Stomach (tissue), 9 donors: Measurements from ENCODE around the gene SERPINB1. TPM values are rescaled to one million over a fixed set of nuclear protein-coding genes. Genes with fewer than 3 reads are reported as not detected.
"Not testable (repeated sequence)": the region's sequence is repeated elsewhere in the genome, so short reads cannot be mapped to it uniquely, and the experiment has no call there.

Source experiments
- DNase-seq, 2 donors: peaks; one replicate each; pipeline versions ENCODE4 v3.0.0 to v3.0.0-alpha.2; 2013 to 2019
- H3K27ac ChIP-seq, 5 donors: fragments of 200-600 bp in 4 of 5; sonication (generic) in 4 of 5; one replicate each; pipeline ENCODE4 v1.5.1; 2013 to 2019; ENCODE audit warnings: mild to moderate bottlenecking in 1 of 5, moderate library complexity in 1 of 5
- H3K27me3 ChIP-seq, 3 donors: fragments of 200-600 bp; sonication (generic); one replicate each; pipeline ENCODE4 v1.5.1; 2017 to 2019; ENCODE audit warnings: mixed run types in 1 of 3
- H3K36me3 ChIP-seq, 4 donors: fragments of 200-600 bp; sonication (generic); 1 replicate in 3 of 4; 2 replicates in 1 of 4; pipeline ENCODE4 v1.5.1; 2016 to 2019
- H3K4me1 ChIP-seq, 4 donors: fragments of 200-600 bp; sonication (generic); one replicate each; pipeline ENCODE4 v1.5.1; 2016 to 2019
- H3K4me3 ChIP-seq, 4 donors: fragments of 200-600 bp; sonication (generic) in 3 of 4; one replicate each; pipeline ENCODE4 v1.5.1; 2016 to 2019; ENCODE audit warnings: mild to moderate bottlenecking in 1 of 4
- H3K9me3 ChIP-seq, 4 donors: fragments of 200-600 bp; sonication (generic); one replicate each; pipeline ENCODE4 v1.5.1; 2016 to 2019
- EP300 ChIP-seq: sonication (generic); formaldehyde crosslinking; IDR thresholded peaks from one replicate; pipeline ENCODE4 v1.6.1; 2017; ENCODE audit warnings: antibody characterized with exemption
- POLR2A ChIP-seq, 4 donors: fragments of 450-650 bp; IDR thresholded peaks; one replicate each; pipeline ENCODE4 v1.6.1; 2016; ENCODE audit warnings: antibody characterized with exemption in 4 of 4, control low read depth in 2 of 4, mild to moderate bottlenecking in 1 of 4, moderate library complexity in 1 of 4
- POLR2AphosphoS5 ChIP-seq, 3 donors: sonication (generic); formaldehyde crosslinking; IDR thresholded peaks; one replicate each; pipeline ENCODE4 v1.6.1; 2016; ENCODE audit warnings: antibody characterized with exemption in 3 of 3
- WGBS, 5 donors: extraction: QIAGEN DNeasy Blood & Tissue Kit in 3 of 5; methylation state at CpG; one replicate each; pipeline versions ENCODE4 v1.1.5 to v1.1.7; 2013 to 2018; 5-methylcytosine and 5-hydroxymethylcytosine counted together
- intact Hi-C: fragments of 100-400 bp; cut with DNase I; formaldehyde crosslinking; loops from one replicate; pipeline ENCODE4 v1.15.1; 2023; ENCODE audit warnings: low total_unique reads
- polyA plus RNA-seq, 3 donors: library from polyadenylated mRNA; stranded (reverse); fragments of 200-250 nt; gene quantifications; one replicate each; pipeline ENCODE4 v1.2.3, GENCODE V29; 2013
- total RNA-seq, 5 donors: library from RNA; depleted of rRNA; stranded (reverse); fragments of >200 nt; gene quantifications; one replicate each; pipeline versions ENCODE4 v1.1.0 to v1.2.3, GENCODE V29; 2014 to 2016
- TF ChIP-seq, protein P1 (sequence below), 7 experiments: fragments of 450-650 bp in 4 of 7; fragments of 200-600 bp in 3 of 7; sonication (generic) in 3 of 7; IDR thresholded peaks; one replicate each; pipeline ENCODE4 v1.5.1; 2016 to 2019; ENCODE audit warnings: antibody characterized with exemption in 7 of 7, control low read depth in 2 of 7, mild to moderate bottlenecking in 1 of 7
- donor health status: healthy with polysubstance abuse.
- donor health status: Bipolar disorder and iron deficiency.
- donor health status: healthy.

The SERPINB1 gene
- total and polyA plus RNA-seq, 8 donors = 10.3 to 146 (median 102) TPM

DNA sequence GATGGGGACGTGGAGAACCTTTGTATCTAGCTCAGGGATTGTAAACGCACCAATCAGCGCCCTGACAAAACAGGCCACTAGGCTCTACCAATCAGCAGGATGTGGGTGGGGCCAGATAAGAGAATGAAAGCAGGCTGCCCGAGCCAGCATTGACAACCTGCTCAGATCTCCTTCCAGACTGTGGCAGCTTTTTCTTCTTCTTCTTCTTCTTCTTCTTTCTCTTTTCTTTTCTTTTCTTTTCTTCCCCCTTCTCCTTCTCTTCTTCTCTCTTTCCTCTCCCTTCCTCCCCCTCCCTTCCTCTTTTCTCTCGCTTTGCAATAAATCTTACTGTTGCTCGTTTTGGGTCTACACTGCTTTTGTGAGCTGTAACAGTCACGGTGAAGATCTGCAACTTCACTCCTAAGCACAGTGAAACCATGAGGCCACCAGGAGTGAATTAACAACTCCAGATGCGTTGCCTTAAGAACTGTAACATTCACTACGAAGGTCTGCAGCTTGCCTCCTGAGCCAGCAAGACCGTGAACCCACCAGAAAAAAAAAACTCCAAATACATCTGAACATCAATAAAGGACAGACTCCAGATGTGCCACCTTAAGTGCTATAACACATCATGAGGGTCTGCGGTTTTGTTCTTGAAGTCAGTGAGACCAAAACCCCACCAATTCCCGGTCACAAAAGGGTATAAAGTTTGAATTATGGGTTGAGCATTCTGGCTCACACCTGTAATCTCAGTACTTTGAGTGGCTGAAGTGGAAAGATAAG lies 19.6 kb upstream of the SERPINB1 start:
- no peak overlapping the region for H3K4me3 ChIP-seq
- intact Hi-C loops = no loop called here
- H3K36me3 ChIP-seq = no peaks in the 10 kb centered on the region
- peaks cover 13 to 45% (median 24%) of the 10 kb centered on the region in 4 donors for H3K4me1 ChIP-seq
- H3K27ac ChIP-seq = peak overlapping the region in 1 of 5 donors; percentile 46
- TF ChIP-seq EP300 = no peak
- TF ChIP-seq, protein P1, sequence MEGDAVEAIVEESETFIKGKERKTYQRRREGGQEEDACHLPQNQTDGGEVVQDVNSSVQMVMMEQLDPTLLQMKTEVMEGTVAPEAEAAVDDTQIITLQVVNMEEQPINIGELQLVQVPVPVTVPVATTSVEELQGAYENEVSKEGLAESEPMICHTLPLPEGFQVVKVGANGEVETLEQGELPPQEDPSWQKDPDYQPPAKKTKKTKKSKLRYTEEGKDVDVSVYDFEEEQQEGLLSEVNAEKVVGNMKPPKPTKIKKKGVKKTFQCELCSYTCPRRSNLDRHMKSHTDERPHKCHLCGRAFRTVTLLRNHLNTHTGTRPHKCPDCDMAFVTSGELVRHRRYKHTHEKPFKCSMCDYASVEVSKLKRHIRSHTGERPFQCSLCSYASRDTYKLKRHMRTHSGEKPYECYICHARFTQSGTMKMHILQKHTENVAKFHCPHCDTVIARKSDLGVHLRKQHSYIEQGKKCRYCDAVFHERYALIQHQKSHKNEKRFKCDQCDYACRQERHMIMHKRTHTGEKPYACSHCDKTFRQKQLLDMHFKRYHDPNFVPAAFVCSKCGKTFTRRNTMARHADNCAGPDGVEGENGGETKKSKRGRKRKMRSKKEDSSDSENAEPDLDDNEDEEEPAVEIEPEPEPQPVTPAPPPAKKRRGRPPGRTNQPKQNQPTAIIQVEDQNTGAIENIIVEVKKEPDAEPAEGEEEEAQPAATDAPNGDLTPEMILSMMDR (IDR thresholded peaks at IDR 0.05) = no peak
- no peak for TF ChIP-seq POLR2AphosphoS5 (IDR thresholded peaks at IDR 0.05)
- no peak for TF ChIP-seq POLR2A (IDR thresholded peaks at IDR 0.05)
- no peaks in the 10 kb centered on the region for H3K27me3 ChIP-seq
- no peak for DNase-seq
- WGBS, 5 donors = 66 to 80% (median 74%) methylated on average over 9 to 12 of the region's 12 CpGs
- H3K9me3 ChIP-seq = no peaks in the 10 kb centered on the region

DNA sequence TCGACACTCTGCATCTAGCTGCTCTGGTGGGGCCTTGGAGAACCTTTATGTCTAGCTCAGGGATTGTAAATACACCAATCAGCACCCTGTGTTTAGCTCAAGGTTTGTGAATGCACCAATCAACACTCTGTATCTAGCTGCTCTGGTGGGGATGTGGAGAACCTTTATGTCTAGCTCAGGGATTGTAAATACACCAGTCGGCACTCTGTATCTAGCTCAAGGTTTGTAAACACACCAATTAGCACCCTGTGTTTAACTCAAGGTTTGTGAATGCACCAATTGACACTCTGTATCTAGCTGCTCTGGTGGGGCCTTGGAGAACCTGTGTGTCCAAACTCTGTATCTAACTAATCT lies 19.0 kb upstream of the SERPINB1 start:
- H3K4me3 ChIP-seq, H3K27ac ChIP-seq, H3K36me3 ChIP-seq, DNase-seq, intact Hi-C loops, H3K27me3 ChIP-seq, H3K9me3 ChIP-seq: not testable (repeated sequence)
- peaks cover 13 to 41% (median 22%) of the 10 kb centered on the region in 4 donors for H3K4me1 ChIP-seq
- WGBS, 5 donors = 68 to 87% (median 81%) methylated on average over 2 of the region's 2 CpGs

DNA sequence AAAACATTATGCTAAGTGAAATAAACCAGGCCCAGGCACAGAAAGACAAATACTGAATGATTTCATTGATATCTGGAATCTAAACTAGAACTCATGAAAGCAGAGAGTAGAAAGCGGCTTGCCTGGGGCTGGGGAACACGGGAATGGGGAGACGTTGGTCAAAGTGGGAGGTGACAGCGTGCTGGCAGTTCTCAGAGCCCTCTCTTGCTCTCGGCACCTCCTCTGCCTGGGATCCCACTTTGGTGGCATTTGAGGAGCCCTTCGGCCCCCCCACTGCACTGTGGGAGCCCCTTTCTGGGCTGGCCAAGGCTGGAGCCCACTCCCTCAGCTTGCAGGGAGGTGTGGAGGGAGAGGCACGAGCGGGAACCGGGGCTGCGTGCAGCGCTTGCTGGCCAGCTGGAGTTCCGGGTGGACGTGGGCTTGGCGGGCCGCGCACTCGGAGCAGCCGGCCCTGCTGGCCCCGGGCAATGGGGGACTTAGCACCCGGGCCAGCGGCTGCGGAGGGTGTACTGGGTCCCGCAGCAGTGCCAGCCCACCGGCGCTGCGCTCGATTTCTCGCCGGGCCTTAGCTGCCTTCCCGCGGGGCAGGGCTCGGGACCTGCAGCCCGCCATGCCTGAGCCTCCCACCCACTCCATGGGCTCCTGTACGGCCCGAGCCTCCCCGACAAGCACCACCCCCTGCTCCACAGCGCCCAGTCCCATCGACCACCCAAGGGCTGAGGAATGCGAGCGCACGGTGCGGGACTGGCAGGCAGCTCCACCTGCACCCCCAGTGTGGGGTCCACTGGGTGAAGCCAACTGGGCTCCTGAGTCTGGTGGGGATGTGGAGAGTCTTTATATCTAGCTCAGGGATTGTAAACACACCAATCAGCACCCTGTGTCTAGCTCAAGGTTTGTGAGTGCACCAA lies 18.4 kb upstream of the SERPINB1 start:
- 96 to 97% (median 96%) methylated on average over 11 to 42 of the region's 42 CpGs for WGBS, 5 donors

DNA sequence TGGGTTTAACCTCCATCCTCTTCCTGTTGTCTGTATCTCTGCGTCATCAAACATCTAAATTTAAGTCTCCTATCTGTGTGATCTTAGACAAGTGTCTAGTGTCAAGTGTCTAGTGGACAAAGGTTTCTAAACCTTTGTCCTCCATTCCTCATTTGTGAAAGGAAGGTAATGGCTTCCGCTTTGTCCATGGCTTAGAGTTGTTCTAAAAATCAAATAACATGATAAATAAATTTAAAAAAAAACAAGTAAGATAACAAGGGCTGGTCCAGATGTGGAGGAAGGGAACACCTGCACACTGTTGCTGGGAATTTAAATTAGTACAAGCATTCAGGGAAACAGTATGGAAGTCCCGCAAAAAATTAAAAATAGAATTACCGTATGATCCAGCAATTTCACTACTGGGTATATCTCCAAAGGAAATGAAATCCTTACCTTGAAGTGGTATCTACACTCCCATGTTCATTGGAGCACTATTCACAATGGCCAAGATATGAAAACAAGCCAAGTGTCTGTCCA lies 17.6 kb upstream of the SERPINB1 start:
- H3K4me1 ChIP-seq = peaks cover 20 to 49% (median 26%) of the 10 kb centered on the region in 4 donors
- H3K4me3 ChIP-seq = no peak overlapping the region
- intact Hi-C loops = no loop called here
- 77 to 88% (median 84%) methylated on average over 4 of the region's 4 CpGs for WGBS, 5 donors
- TF ChIP-seq, protein P1 (IDR thresholded peaks at IDR 0.05) = no peak
- no peak for TF ChIP-seq POLR2A (IDR thresholded peaks at IDR 0.05)
- TF ChIP-seq EP300 = no peak
- TF ChIP-seq POLR2AphosphoS5 (IDR thresholded peaks at IDR 0.05) = no peak
- peak overlapping the region in 4 of 5 donors; percentile 73 to 85 (median 78) for H3K27ac ChIP-seq
- no peaks in the 10 kb centered on the region for H3K9me3 ChIP-seq
- H3K36me3 ChIP-seq = no peaks in the 10 kb centered on the region
- no peak for DNase-seq
- no peaks in the 10 kb centered on the region for H3K27me3 ChIP-seq

More for the DNA sequence above, 18.4 kb upstream of the SERPINB1 start:
- DNase-seq, H3K27me3 ChIP-seq, H3K36me3 ChIP-seq, H3K4me3 ChIP-seq, H3K9me3 ChIP-seq, intact Hi-C loops: not testable (repeated sequence)
- Histone ChIP-seq H3K4me1 (peaks cover 13 to 41% (median 20%) of the 10 kb centered on the region in 4 donors), H3K27ac (peak overlapping the region in 2 of 5 donors; percentile 78 to 85)

DNA sequence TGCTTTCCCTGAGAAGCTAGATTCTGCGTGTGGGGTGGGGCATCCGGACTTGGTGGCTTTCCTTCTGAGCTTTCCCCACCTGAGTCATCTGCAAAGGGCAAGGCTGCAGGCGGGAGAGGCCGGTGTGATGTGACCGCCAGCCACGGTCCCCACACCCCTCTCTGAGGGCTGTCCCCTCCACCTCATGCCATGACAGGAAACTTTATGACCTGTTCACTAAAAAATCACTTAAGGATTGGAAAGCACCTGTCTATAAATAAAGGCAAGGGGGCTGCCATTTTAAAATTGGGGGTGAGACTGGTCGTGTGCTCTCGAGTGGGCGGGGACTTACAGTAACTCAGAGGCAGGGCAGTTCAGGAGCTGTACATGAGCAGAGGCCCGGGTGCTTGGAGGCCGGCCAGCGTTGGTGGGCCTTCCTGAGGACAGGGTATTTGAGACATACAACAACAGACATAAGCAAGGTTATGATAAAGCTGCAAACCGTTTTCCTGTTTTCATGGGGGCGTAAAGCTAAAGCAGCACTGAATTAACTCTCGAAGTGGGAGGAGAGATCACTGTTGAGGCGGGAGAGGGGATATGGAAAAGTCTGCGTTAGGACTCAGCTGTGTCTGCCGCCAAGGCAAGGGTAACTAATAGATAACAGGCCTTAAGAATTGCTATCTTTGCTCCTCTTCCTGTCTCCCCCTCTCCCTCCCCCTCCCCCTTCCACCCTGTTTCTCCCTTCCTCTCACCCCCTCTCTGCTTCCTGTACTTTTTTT lies 16.1 kb upstream of the SERPINB1 start:
- DNase-seq = peak in 1 of 2 donors; percentile 82
- 34 to 44% (median 38%) methylated on average over 18 of the region's 18 CpGs for WGBS, 5 donors
- TF ChIP-seq EP300 = no peak
- TF ChIP-seq, protein P1 (IDR thresholded peaks at IDR 0.05) = no peak
- TF ChIP-seq POLR2A (IDR thresholded peaks at IDR 0.05) = no peak
- TF ChIP-seq POLR2AphosphoS5 (IDR thresholded peaks at IDR 0.05) = no peak

More for the DNA sequence above, 16.1 kb upstream of the SERPINB1 start:
- Histone ChIP-seq H3K9me3 (no peaks in the 10 kb centered on the region), H3K27ac (peak overlapping the region; percentile 65 to 85 (median 78)), H3K4me3 (no peak overlapping the region), H3K27me3 (no peaks in the 10 kb centered on the region), H3K4me1 (peaks cover 21 to 62% (median 32%) of the 10 kb centered on the region in 4 donors), H3K36me3 (no peaks in the 10 kb centered on the region)
- intact Hi-C loops = no loop called here
